MM.1S (cell line): ENCODE measurements around the gene AIP.

Experiments used
- CTCF ChIP-seq: fragments of 300-600 bp; sonication (generic); IDR thresholded peaks from 2 replicates; pipeline ENCODE4 v1.5.1; 2016; ENCODE audit warnings: antibody characterized with exemption, low read length, mixed read lengths
- EZH2 ChIP-seq: fragments of 300-600 bp; sonication (generic); optimal IDR thresholded peaks from 2 replicates; pipeline ENCODE3; 2017; ENCODE audit warnings: low read depth, mild to moderate bottlenecking, antibody characterized with exemption, low read length, mixed read lengths
- EZH2phosphoT487 ChIP-seq: fragments of 300-600 bp; sonication (generic); IDR thresholded peaks from 2 replicates; pipeline ENCODE4 v1.6.1; 2018; ENCODE audit warnings: antibody characterized with exemption, low read length

GRCh38 chr11:67507242-67507863 is 24.5 kb downstream of the AIP start:
- TF ChIP-seq CTCF (no peak), EZH2phosphoT487 (no peak), EZH2 (no peak)
